OCI-LY1 (cell line): ENCODE measurements around the gene OMP.

ENCODE experiments used
- CTCF ChIP-seq: fragments of 200-600 bp; sonication (generic), shearing (Covaris generic); IDR thresholded peaks from 2 replicates; pipeline ENCODE4 v1.5.1; 2017; ENCODE audit warnings: mild to moderate bottlenecking, antibody characterized with exemption, low read length, moderate library complexity, mixed read lengths
- EZH2 ChIP-seq: fragments of 200-600 bp; sonication (generic), shearing (Covaris generic); IDR thresholded peaks from 2 replicates; pipeline ENCODE4 v1.8.0; 2017; ENCODE audit warnings: borderline replicate concordance, mixed run types, mild to moderate bottlenecking, antibody characterized with exemption, low read length, moderate library complexity, mixed read lengths

- TF ChIP-seq CTCF (no peak), EZH2 (no peak)
These were observed 7.7 kb upstream of the OMP start for GRCh38 chr11:77094841-77095365.
